Activated naive CD4-positive, alpha-beta T cell treated with anti-CD3 and anti-CD28 coated beads, Interleukin-2, amount 50 U/mL, for 72 hours (primary cell): ENCODE measurements around the gene QKI. TPM values are rescaled to one million over a fixed set of nuclear protein-coding genes. Genes with fewer than 3 reads are reported as not detected.
"Not testable (repeated sequence)": the region's sequence is repeated elsewhere in the genome, so short reads cannot be mapped to it uniquely, and the experiment has no call there.

ENCODE experiments used
- ATAC-seq, 2 donors: fragments of 150-1000 bp; cut with Tn5 transposase; 2 replicates each; pipeline ENCODE4 v1.10.0; 2021; ENCODE audit warnings: mild to moderate bottlenecking in 2 of 2, moderate library complexity in 2 of 2
- DNase-seq, 2 donors: peaks; one replicate each; pipeline ENCODE4 v3.0.0; 2021 to 2022; ENCODE audit warnings: low spot score in 2 of 2
- H3K27ac Mint-ChIP-seq, 2 donors: one replicate each; pipeline ENCODE4 v1.8.0; 2022; ENCODE audit warnings: mild to moderate bottlenecking in 2 of 2, mixed read lengths in 2 of 2
- H3K36me3 Mint-ChIP-seq, 2 donors: one replicate each; pipeline ENCODE4 v1.8.0; 2022; ENCODE audit warnings: mixed read lengths in 2 of 2
- H3K9me3 Mint-ChIP-seq, 2 donors: one replicate each; pipeline ENCODE4 v1.8.0; 2022; ENCODE audit warnings: mixed read lengths in 2 of 2
- total RNA-seq, 2 donors: library from RNA; stranded (reverse); gene quantifications; one replicate each; pipeline ENCODE4 v1.2.3, GENCODE V29; 2022

The QKI gene
- total RNA-seq, 2 donors from 2014 or later = 54.7 to 61.8 TPM

DNA sequence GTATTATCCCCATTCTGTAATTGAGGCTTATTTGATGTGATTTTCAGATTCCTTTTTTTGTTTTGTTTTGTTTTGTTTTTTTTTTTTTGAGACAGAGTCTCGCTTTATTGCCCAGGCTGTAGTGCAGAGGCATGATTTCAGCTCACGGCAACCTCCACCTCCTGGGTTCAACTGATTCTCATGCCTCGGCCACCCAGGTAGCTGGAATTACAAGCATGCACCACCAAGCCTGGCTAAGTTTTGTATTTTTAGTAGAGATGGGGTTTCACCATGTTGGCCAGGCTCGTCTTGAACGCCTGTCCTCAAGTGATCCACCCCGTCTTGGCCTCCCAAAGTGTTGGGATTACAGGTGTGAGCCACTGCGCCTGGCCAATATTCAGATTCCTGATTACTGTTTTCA lies 62.4 kb downstream of the QKI start:
- not testable (repeated sequence) for ATAC-seq, H3K36me3 Mint-ChIP-seq, H3K27ac Mint-ChIP-seq, H3K9me3 Mint-ChIP-seq, DNase-seq

GRCh38 chr6:163483107-163483506 lies 68.6 kb downstream of the QKI start:
- ATAC-seq (no peak), DNase-seq (no peak)
- H3K36me3 Mint-ChIP-seq = peaks cover 5 to 15% of the 10 kb centered on the region in 2 donors
- H3K9me3 Mint-ChIP-seq = peaks cover 0 to 4% of the 10 kb centered on the region in 2 donors
- no peak overlapping the region for H3K27ac Mint-ChIP-seq

- Mint-ChIP-seq H3K36me3 (peaks cover under 1 to 6% of the 10 kb centered on the region in 2 donors), H3K9me3 (peaks cover 0 to 4% of the 10 kb centered on the region in 2 donors), H3K27ac (no peak overlapping the region)
- ATAC-seq (no peak), DNase-seq (no peak)
Measured at GRCh38 chr6:163485388-163485851, 70.9 kb downstream of the QKI start.

DNA sequence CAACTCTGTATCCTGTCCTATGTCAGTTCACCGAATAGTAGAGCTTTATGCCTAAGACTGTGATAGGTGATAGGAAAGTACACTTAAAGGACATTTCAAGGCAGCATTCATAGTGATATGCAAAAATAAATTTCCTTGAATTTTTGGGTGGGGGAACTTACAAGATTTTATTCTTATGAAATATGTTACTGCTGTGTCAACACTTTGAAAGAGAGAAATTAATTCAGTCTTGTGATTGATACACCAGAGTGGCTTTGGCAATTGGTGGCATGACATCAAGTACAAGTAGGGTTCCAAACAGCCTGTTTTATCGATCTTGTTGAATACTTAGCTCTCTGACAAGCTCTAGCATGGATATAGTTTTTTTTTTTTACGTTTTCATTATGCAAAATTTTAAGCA lies 72.3 kb downstream of the QKI start:
- Mint-ChIP-seq H3K9me3 (peaks cover 0 to 4% of the 10 kb centered on the region in 2 donors), H3K27ac (no peak overlapping the region), H3K36me3 (peaks cover 0 to 6% of the 10 kb centered on the region in 2 donors)
- ATAC-seq (no peak), DNase-seq (no peak)

DNA sequence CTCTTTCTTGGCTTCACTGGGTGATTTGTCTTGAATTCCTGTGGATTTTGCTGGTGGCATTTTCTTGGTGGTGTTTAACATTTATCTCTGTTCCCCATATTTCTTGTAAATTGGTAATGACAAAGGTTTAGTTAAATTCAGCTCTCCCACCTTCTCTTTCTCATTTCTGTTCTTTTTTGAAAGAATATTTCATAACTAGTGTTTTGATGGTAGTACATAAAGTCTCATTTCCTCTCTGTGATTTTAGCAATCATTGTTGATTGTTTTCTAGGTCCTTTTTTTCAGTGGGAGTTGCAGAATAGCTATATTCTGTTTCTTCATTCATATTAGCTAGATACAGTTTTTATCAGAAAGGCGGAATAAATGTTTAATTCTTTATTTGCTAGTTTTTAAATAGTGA lies 73.1 kb downstream of the QKI start:
- H3K9me3 Mint-ChIP-seq = peaks cover 0 to 4% of the 10 kb centered on the region in 2 donors
- H3K36me3 Mint-ChIP-seq = peaks cover 0 to 6% of the 10 kb centered on the region in 2 donors
- no peak overlapping the region for H3K27ac Mint-ChIP-seq
- DNase-seq = no peak
- no peak for ATAC-seq

DNA sequence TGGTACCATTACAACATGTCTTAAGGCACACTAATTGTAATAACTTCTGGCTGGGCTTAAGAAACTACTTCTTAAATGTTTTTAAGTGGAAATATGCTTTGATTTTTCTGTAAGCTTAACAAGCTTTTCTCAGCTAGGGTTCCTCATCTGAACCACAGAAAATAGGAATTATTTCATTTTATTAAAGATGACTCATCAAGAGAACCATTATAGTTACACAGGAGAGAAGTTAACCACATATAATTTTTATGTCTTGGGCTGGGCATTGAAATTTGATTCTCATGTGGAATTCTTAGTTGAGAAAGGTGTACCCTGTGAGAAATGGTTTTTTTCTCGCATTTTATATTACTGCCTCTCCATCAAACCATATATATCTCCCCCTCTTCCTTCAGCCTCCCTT lies 75.1 kb downstream of the QKI start:
- Mint-ChIP-seq H3K9me3 (peaks cover 0 to 4% of the 10 kb centered on the region in 2 donors), H3K27ac (no peak overlapping the region), H3K36me3 (no peaks in the 10 kb centered on the region)

GRCh38 chr6:163490826-163491577 lies 76.5 kb downstream of the QKI start:
- Mint-ChIP-seq H3K36me3 (no peaks in the 10 kb centered on the region), H3K27ac (peak overlapping the region in 1 of 2 donors; percentile 69), H3K9me3 (no peaks in the 10 kb centered on the region)
- ATAC-seq (no peak), DNase-seq (no peak)

More for the DNA sequence above, 75.1 kb downstream of the QKI start:
- ATAC-seq = no peak
- DNase-seq = no peak

- no peak for ATAC-seq
- no peak overlapping the region for H3K27ac Mint-ChIP-seq
Measured at GRCh38 chr6:163491737-163492300, 77.3 kb downstream of the QKI start.

GRCh38 chr6:163494279-163494727 lies 79.8 kb downstream of the QKI start:
- Mint-ChIP-seq H3K27ac (no peak overlapping the region), H3K36me3 (peaks cover 0 to 6% of the 10 kb centered on the region in 2 donors), H3K9me3 (no peaks in the 10 kb centered on the region)
- DNase-seq = no peak
- no peak for ATAC-seq

More at GRCh38 chr6:163491737-163492300, 77.3 kb downstream of the QKI start:
- Mint-ChIP-seq H3K36me3 (no peaks in the 10 kb centered on the region), H3K9me3 (no peaks in the 10 kb centered on the region)
- no peak for DNase-seq

DNA sequence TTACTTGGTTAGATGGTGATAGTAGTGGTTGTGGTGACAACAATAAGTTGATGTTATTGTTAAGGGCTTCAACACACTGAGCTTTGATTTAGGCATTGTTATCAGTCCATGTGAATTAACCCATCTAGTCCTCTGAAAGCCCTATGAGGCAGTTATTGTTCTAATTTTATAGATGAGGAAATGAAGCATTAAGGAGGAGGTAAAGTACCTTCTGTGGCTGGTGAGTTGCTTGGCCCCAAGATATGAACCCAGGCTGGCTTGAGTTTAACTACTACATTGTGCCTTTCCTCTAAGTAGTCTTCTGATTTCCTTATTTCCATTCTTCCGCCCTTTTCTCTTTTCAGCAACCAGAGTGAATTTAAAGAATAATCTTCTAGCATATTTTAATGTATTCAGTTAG lies 81.7 kb downstream of the QKI start:
- Mint-ChIP-seq H3K36me3 (peaks cover 0 to 11% of the 10 kb centered on the region in 2 donors), H3K9me3 (peaks cover 0 to 5% of the 10 kb centered on the region in 2 donors), H3K27ac (no peak overlapping the region)
- DNase-seq = no peak
- ATAC-seq = no peak

- Mint-ChIP-seq H3K9me3 (peaks cover 9 to 15% of the 10 kb centered on the region in 2 donors), H3K27ac (no peak overlapping the region), H3K36me3 (peaks cover 13 to 32% of the 10 kb centered on the region in 2 donors)
- ATAC-seq (no peak), DNase-seq (no peak)
Measured at GRCh38 chr6:163500105-163500504, 85.6 kb downstream of the QKI start.

GRCh38 chr6:163501026-163501425 lies 86.5 kb downstream of the QKI start:
- ATAC-seq (no peak), DNase-seq (no peak)
- peaks cover 9 to 20% of the 10 kb centered on the region in 2 donors for H3K9me3 Mint-ChIP-seq
- no peak overlapping the region for H3K27ac Mint-ChIP-seq
- peaks cover 22 to 41% of the 10 kb centered on the region in 2 donors for H3K36me3 Mint-ChIP-seq

GRCh38 chr6:163501439-163501838 lies 86.9 kb downstream of the QKI start:
- Mint-ChIP-seq H3K27ac (no peak overlapping the region), H3K36me3 (peaks cover 23 to 44% of the 10 kb centered on the region in 2 donors), H3K9me3 (peaks cover 9 to 20% of the 10 kb centered on the region in 2 donors)
- no peak for DNase-seq
- no peak for ATAC-seq

GRCh38 chr6:163504984-163505640 lies 90.6 kb downstream of the QKI start:
- Mint-ChIP-seq H3K9me3 (peaks cover 19 to 28% of the 10 kb centered on the region in 2 donors), H3K36me3 (peaks cover 39 to 51% of the 10 kb centered on the region in 2 donors), H3K27ac (no peak overlapping the region)
- ATAC-seq (no peak), DNase-seq (no peak)

DNA sequence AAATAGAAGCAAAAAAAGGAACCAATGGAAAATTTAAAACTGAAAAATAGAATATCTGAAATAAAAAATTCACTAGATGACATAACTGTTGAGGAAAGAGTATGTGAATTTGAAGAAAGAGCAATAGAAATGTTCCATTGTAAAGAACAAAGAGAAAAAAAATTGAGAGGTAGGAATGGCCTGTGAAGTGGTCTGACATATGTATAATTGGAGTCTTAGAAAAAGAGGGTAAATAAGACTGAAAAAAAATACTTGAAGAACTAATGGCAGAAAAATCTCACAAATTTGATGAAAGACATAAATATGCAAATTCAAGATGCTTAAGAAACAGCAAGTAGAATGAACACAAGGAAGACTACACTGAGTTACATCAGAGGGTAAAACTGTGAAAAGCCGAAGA lies 93.4 kb downstream of the QKI start:
- Mint-ChIP-seq H3K9me3 (peaks cover 19 to 28% of the 10 kb centered on the region in 2 donors), H3K27ac (no peak overlapping the region), H3K36me3 (peaks cover 39 to 51% of the 10 kb centered on the region in 2 donors)
- ATAC-seq (no peak), DNase-seq (no peak)

- peaks cover 3% of the 10 kb centered on the region in 2 donors for H3K9me3 Mint-ChIP-seq
- ATAC-seq (no peak), DNase-seq (no peak)
- peaks cover 3 to 4% of the 10 kb centered on the region in 2 donors for H3K36me3 Mint-ChIP-seq
- H3K27ac Mint-ChIP-seq = no peak overlapping the region
Measured at GRCh38 chr6:163513003-163513402, 98.5 kb downstream of the QKI start.

GRCh38 chr6:163513570-163514166 lies 99.2 kb downstream of the QKI start:
- ATAC-seq (no peak), DNase-seq (no peak)
- no peaks in the 10 kb centered on the region for H3K9me3 Mint-ChIP-seq
- no peaks in the 10 kb centered on the region for H3K36me3 Mint-ChIP-seq
- H3K27ac Mint-ChIP-seq = no peak overlapping the region
